Prostate gland (tissue), 2 donors: ENCODE results near the gene MGRN1. TPM values are rescaled to one million over a fixed set of nuclear protein-coding genes. Genes with fewer than 3 reads are reported as not detected.

Experiments
- DNase-seq: peaks from one replicate; pipeline ENCODE4 v3.0.0-alpha.2; 2019; ENCODE audit warnings: low spot score
- H3K27ac ChIP-seq, 2 donors: fragments of 200-600 bp; sonication (generic); 2 replicates each; pipeline ENCODE4 v1.5.1; 2017 to 2019
- H3K27me3 ChIP-seq: fragments of 200-600 bp; sonication (generic); replicated peaks from 2 replicates; pipeline ENCODE4 v1.5.1; 2019; ENCODE audit not compliant: insufficient read depth
- H3K36me3 ChIP-seq, 2 donors: fragments of 200-600 bp; sonication (generic); 1 replicate in 1 of 2; 2 replicates in 1 of 2; pipeline versions ENCODE4 v1.5.1 to v1.8.1; 2017 to 2019
- H3K4me1 ChIP-seq: fragments of 200-600 bp; sonication (generic); replicated peaks from 2 replicates; pipeline ENCODE4 v1.5.1; 2019
- H3K4me3 ChIP-seq, 2 donors: fragments of 200-600 bp; sonication (generic); 2 replicates each; pipeline ENCODE4 v1.5.1; 2017 to 2019
- H3K9me3 ChIP-seq: fragments of 200-600 bp; sonication (generic); 2 replicates; pipeline ENCODE4 v1.5.1; 2017
- POLR2A ChIP-seq: fragments of 450-650 bp; IDR thresholded peaks from one replicate; pipeline ENCODE4 v1.6.1; 2016; ENCODE audit warnings: antibody characterized with exemption, mild to moderate bottlenecking
- POLR2AphosphoS5 ChIP-seq: sonication (generic); formaldehyde crosslinking; IDR thresholded peaks from one replicate; pipeline ENCODE4 v1.6.1; 2017; ENCODE audit warnings: antibody characterized with exemption
- WGBS: methylation state at CpG from one replicate; pipeline ENCODE4 v1.1.5; 2018; 5-methylcytosine and 5-hydroxymethylcytosine counted together
- intact Hi-C: fragments of 100-400 bp; cut with DNase I; formaldehyde crosslinking; loops from one replicate; pipeline ENCODE4 v1.14.2; 2022
- total RNA-seq, 2 donors: library from RNA; depleted of rRNA; stranded (reverse); fragments of >200 nt; gene quantifications; one replicate each; pipeline ENCODE4 v1.1.0, GENCODE V29; 2016
- TF ChIP-seq, protein P1 (sequence below), 4 experiments: fragments of 200-600 bp in 2 of 4; fragments of 450-650 bp in 2 of 4; sonication (generic) in 2 of 4; IDR thresholded peaks; 1 replicate in 3 of 4; 2 replicates in 1 of 4; pipeline ENCODE4 v1.5.1; 2016 to 2019; ENCODE audit warnings: antibody characterized with exemption in 4 of 4, mild to moderate bottlenecking in 2 of 4, moderate library complexity in 2 of 4

Gene MGRN1
- total RNA-seq, 2 donors from 2014 or later, result 59.6 to 101 TPM

GRCh38 chr16:4602331-4602730, 22.3 kb upstream of the MGRN1 start:
- Histone ChIP-seq H3K9me3 (no peaks in the 10 kb centered on the region), H3K27ac (no peak overlapping the region), H3K27me3 (no peaks in the 10 kb centered on the region), H3K4me3 (no peak overlapping the region), H3K4me1 (no peaks in the 10 kb centered on the region), H3K36me3 (no peaks in the 10 kb centered on the region)
- intact Hi-C loops, result no loop called here
- no peak for DNase-seq
- TF ChIP-seq POLR2A (no peak), POLR2AphosphoS5 (no peak)
- TF ChIP-seq, protein P1, sequence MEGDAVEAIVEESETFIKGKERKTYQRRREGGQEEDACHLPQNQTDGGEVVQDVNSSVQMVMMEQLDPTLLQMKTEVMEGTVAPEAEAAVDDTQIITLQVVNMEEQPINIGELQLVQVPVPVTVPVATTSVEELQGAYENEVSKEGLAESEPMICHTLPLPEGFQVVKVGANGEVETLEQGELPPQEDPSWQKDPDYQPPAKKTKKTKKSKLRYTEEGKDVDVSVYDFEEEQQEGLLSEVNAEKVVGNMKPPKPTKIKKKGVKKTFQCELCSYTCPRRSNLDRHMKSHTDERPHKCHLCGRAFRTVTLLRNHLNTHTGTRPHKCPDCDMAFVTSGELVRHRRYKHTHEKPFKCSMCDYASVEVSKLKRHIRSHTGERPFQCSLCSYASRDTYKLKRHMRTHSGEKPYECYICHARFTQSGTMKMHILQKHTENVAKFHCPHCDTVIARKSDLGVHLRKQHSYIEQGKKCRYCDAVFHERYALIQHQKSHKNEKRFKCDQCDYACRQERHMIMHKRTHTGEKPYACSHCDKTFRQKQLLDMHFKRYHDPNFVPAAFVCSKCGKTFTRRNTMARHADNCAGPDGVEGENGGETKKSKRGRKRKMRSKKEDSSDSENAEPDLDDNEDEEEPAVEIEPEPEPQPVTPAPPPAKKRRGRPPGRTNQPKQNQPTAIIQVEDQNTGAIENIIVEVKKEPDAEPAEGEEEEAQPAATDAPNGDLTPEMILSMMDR (IDR thresholded peaks at IDR 0.05), result no peak
- WGBS, result 46% methylated on average over 8 of the region's 8 CpGs

DNA sequence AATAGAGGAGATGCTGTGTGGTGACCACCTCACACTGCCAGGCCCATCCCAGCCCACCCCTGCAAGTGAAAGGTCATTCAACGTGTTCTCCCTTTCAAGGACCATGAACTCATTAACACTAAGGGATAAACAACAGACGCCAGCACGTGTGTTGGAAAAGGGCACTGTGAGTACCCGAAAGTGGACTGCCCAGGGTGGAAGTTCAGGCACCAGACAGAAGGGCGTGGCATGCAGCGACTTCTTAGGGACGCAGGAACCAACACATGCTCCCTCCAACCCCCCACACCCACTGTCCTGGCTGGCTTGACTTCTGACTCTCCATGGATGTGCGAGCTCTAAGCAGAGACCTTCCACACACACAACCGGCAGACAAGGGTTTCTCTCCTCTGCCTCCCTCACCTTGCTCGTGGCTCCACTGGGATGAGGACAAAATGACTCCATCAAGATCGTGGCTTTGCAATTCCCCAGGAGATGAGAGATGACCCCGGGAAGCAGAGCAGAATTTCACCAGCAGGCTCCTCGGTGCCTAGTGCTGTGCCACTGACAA, 20.9 kb upstream of the MGRN1 start:
- Histone ChIP-seq H3K36me3 (peaks cover 0 to 7% of the 10 kb centered on the region in 2 donors), H3K27me3 (no peaks in the 10 kb centered on the region), H3K4me3 (no peak overlapping the region), H3K4me1 (no peaks in the 10 kb centered on the region), H3K9me3 (no peaks in the 10 kb centered on the region), H3K27ac (no peak overlapping the region)
- 75% methylated on average over 13 of the region's 13 CpGs for WGBS
- intact Hi-C loops, result no loop called here
- TF ChIP-seq, protein P1 (IDR thresholded peaks at IDR 0.05), result no peak
- TF ChIP-seq POLR2A (no peak), POLR2AphosphoS5 (no peak)
- DNase-seq, result no peak

DNA sequence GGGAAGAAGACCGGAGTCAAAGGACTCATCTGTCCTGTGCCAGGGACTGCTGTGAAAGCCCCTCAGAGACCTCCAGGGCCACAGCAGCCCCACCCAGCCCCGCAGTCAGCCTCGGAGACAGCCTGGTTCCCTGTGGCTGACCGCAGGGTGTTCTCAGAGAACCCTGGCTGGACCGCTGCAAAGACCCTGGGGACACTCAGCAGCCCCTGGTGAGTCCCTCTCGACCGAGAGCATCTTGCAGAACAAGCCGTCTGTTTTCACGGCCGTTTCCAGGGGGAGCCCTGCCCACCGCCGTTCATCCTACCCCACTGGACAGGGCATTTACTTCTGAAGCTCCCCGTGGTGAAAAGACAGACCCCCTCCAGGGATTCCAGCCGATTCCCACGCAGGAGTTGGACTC, 20.2 kb upstream of the MGRN1 start:
- DNase-seq, result no peak
- Histone ChIP-seq H3K4me3 (no peak overlapping the region), H3K36me3 (peaks cover 0 to 7% of the 10 kb centered on the region in 2 donors), H3K27ac (no peak overlapping the region), H3K4me1 (no peaks in the 10 kb centered on the region), H3K9me3 (no peaks in the 10 kb centered on the region), H3K27me3 (no peaks in the 10 kb centered on the region)
- 55% methylated on average over 15 of the region's 15 CpGs for WGBS
- TF ChIP-seq, protein P1 (IDR thresholded peaks at IDR 0.05), result no peak
- no peak for TF ChIP-seq POLR2AphosphoS5
- TF ChIP-seq POLR2A, result no peak
- intact Hi-C loops, result no loop called here

DNA sequence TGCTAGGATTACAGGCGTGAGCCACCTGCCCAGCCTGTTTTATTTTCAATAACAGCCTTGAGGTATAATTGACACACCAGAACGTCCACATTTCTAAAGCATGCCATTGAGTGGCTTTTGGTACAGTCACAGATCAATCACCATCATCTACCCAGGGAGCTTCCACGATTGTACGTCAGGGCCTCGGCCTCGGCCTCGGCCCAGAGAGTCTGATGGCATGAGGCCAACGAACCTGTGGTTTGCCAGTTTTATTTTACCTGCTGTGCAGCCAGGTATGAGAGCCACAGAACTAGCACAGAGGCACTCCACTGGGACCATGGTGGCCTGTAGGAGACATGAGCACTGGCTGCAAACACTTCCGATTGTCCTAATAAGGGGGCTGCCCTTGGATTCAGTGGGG, 18.3 kb upstream of the MGRN1 start:
- no peaks in the 10 kb centered on the region for H3K4me1 ChIP-seq
- H3K9me3 ChIP-seq, result no peaks in the 10 kb centered on the region
- H3K27me3 ChIP-seq, result no peaks in the 10 kb centered on the region
- H3K36me3 ChIP-seq, result peaks cover 0 to 7% of the 10 kb centered on the region in 2 donors
- no peak overlapping the region for H3K27ac ChIP-seq
- TF ChIP-seq POLR2AphosphoS5 (no peak), POLR2A (no peak)
- TF ChIP-seq, protein P1 (IDR thresholded peaks at IDR 0.05), result no peak
- intact Hi-C loops, result no loop called here
- WGBS, result 62% methylated on average over 9 of the region's 9 CpGs
- H3K4me3 ChIP-seq, result no peak overlapping the region
- no peak for DNase-seq
